ENCODE measurements around the gene IL1F10.

The IL1F10 gene

GRCh38 chr2:113114996-113115395 is 47.2 kb downstream of the IL1F10 start:
- DNase-seq, result no peak

DNA sequence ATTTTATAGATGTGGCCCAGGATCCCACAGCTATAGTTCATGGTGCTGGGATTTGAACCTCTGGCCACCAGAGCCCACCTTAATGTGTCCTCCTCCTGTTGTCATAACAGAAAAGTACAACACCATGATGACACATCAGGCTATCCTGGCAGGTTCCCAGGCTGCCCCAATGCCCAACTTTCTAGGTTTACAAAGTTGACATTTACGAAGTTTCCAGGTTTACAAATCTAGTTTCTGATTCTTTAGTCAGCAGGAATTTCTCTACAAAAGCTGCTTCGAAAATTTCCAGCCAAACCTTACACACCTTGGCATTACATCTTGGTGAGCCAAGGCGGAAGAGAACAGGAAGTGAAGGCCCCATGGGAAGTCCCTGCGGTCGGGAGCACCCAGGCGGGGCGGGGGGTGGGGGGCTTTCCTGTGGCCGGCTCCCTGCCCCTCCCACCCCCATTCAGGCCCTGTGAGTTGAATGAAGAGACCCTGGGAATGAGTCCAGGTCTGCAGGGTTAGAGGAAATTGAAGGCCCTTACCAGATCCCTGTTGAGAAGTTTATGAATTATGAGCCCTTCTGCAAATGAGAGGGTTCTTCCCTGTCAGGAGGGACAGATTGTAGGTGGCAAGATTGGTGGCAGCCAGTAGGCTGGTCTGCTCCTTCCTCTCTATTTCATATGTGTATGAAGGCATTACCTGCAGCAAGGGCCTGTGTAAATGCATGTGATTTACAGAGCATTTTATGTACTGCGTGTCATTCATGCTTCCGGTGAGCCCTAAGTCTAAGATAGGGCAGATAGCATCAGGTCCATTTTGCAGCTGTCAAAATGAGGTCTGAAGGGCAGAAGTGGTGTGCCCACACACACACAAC is 48.6 kb downstream of the IL1F10 start:
- no peak for DNase-seq

DNA sequence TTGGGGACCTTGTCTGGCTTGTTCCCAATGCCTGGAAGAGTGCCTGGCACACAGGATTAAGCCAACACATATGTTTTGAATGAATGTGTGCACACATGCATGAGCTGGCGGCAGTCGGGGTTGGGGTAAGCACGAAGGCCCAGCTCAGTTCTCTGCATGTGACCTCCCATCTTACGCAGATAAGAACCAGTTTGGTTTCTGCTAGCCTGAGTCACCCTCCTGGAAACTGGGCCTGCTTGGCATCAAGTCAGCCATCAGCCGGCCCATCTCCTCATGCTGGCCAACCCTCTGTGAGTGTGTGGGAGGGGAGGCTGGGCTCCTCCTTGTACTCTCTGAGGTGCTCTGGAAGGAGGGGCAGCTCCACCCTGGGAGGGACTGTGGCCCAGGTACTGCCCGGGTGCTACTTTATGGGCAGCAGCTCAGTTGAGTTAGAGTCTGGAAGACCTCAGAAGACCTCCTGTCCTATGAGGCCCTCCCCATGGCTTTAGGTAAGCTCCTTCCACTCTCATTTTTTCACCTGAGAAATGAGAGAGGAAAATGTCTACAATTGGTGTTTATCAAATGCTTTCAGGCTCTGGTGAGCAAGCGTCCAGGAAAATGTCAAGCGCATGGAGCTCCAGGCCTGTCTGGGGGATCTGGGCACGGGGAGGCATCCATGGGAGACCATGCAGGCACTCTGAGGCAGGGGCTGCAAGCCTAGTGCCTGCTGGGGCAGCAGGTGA is 49.9 kb downstream of the IL1F10 start:
- no peak for DNase-seq

DNA sequence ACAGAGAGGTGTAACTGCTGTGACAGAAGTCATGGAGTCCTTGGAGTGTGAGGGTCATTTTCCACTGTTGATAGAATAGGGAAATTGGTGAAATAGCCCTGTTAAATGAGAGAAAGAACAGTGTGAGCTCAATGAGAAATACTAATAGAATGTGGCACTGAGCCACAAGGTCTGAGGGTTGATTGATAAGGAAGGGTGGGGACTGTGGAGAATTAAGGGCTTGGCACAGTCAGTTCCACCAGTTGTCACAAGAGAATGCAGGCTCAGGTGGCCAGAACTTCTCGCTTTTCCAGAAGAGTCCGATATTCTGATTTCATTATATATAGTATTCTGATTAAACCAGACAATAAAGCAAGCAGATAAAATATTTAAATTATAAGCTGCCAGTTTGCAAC is 50.5 kb downstream of the IL1F10 start:
- no peak for DNase-seq

GRCh38 chr2:113119111-113119510 is 51.3 kb downstream of the IL1F10 start:
- DNase-seq, result no peak

- no peak for DNase-seq
Measured at GRCh38 chr2:113120861-113121260, 53.1 kb downstream of the IL1F10 start.

DNA sequence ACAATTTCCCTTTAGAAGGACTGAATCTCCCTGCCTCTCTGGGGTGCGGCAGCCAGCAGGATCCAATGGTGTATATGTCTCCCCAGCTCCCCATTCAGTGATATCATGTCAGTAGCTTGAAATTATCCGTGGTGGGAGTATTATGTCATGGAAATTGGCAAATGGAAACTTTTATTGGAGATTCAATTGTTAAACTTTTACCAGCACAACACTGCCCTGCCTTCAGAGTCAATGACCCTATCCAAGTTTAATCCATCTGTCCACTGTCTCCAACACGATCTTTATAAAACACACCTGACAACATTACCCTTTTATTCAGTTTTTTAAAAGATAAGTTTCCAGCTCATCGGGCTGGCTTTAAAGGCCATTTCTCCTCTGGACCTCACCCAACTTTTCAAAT is 54.6 kb downstream of the IL1F10 start:
- DNase-seq, result no peak

GRCh38 chr2:113123726-113124125 is 56.0 kb downstream of the IL1F10 start:
- no peak for DNase-seq

GRCh38 chr2:113124181-113124961 is 56.6 kb downstream of the IL1F10 start:
- DNase-seq, result no peak

Measured in NCI-H774 (cell line).